ENCODE results near the gene RAD21L1.

RAD21L1 gene

DNA sequence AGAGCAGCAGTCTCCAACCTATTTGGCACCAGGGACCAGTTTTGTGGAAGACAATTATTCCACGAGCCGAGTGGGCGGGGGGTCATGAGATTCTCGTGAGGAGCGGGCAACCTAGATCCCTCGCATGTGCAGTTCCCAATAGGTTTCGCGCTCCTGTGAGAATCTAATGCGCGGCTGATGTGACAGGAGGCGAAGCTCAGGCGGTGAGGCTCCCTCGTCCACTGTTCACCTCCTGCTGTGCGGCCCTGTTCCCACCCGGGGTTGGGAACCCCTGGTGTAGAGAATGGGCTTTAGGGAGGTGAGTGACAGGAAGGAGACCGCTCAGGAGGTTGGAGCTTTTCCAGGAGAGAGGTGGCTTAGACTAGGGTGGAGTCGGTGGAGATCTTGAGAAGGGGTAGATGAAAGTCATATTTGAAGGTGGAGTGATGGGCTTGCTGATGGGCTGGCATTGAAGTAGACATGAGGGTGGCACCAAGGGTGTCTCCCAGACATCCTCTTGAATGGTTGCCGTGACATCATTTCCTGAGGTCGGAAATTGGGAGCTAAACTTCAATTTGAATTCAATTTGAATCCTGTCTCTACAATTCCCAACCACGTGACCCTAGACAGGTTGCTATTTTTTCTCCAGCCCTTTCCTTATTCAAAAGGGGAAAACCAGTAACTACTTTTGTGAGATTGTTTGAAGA, 1.5 kb upstream of the RAD21L1 start:
- in situ Hi-C loops (cut with MboI; ENCODE audit: low pct_unique_long_range_greater_than_20kb, low sequenced_read_pairs, unreplicated experiment): loop anchor here (25.0 kb wide), 1 partner anchor 412 kb away; no protein-coding TSS in a partner anchor
- TF ChIP-seq, protein P1, sequence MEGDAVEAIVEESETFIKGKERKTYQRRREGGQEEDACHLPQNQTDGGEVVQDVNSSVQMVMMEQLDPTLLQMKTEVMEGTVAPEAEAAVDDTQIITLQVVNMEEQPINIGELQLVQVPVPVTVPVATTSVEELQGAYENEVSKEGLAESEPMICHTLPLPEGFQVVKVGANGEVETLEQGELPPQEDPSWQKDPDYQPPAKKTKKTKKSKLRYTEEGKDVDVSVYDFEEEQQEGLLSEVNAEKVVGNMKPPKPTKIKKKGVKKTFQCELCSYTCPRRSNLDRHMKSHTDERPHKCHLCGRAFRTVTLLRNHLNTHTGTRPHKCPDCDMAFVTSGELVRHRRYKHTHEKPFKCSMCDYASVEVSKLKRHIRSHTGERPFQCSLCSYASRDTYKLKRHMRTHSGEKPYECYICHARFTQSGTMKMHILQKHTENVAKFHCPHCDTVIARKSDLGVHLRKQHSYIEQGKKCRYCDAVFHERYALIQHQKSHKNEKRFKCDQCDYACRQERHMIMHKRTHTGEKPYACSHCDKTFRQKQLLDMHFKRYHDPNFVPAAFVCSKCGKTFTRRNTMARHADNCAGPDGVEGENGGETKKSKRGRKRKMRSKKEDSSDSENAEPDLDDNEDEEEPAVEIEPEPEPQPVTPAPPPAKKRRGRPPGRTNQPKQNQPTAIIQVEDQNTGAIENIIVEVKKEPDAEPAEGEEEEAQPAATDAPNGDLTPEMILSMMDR (IDR thresholded peaks at IDR 0.05; ENCODE audit: extremely low read depth, insufficient read depth, missing control alignments): no peak
- DNase-seq (ENCODE audit: low spot score): no peak

DNA sequence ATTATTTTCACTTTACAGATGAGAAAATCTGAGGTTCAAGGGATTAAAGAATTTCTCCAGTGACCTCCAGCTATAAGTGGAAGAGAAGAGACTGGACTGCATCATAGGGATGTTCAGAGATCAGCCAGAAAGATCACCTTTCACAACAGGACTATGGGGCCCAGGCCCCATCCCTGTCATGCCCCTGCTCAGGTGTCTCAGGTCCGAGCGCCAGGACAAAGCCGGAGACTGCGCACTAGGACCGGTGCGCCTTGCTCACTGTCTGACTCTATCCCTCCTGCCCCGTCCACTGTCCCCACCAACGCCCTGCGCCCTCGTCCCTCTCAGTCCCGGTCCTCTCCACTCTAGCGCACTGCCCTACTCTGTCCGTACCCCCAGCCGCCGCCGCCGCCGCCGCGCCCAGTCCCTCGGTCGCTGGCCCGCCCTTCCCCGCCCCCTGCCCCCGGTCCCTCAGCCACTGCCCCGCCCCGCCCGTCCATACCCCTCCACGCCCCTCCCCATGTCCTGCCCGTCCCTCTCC, 521 bp upstream of the RAD21L1 start:
- no peak for DNase-seq (ENCODE audit: low spot score)
- TF ChIP-seq, protein P1 (IDR thresholded peaks at IDR 0.05; ENCODE audit: extremely low read depth, insufficient read depth, missing control alignments): no peak
- in situ Hi-C loops (cut with MboI; ENCODE audit: low pct_unique_long_range_greater_than_20kb, low sequenced_read_pairs, unreplicated experiment): no loop called here

DNA sequence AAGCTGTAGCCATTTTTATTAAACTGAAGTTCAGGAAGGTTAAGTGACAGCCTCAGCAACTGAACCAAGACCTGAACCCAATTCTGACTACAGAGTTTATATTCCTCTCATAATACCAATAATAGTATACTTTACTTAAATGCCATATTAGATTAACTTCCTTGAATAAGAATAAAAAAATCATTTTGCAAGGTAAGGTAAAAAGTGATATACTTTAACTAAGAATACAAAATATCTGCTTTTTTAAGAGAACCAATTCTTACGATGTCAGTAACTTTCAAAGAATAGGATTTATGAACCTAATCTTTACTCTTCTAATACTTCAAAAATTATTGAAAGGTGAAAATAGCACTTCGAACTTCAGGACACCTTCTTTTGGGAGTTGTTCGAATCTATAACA, 3.7 kb downstream of the RAD21L1 start:
- in situ Hi-C loops (cut with MboI; ENCODE audit: low pct_unique_long_range_greater_than_20kb, low sequenced_read_pairs, unreplicated experiment): no loop called here
- DNase-seq (ENCODE audit: low spot score): no peak
- TF ChIP-seq, protein P1 (IDR thresholded peaks at IDR 0.05; ENCODE audit: extremely low read depth, insufficient read depth, missing control alignments): no peak

DNA sequence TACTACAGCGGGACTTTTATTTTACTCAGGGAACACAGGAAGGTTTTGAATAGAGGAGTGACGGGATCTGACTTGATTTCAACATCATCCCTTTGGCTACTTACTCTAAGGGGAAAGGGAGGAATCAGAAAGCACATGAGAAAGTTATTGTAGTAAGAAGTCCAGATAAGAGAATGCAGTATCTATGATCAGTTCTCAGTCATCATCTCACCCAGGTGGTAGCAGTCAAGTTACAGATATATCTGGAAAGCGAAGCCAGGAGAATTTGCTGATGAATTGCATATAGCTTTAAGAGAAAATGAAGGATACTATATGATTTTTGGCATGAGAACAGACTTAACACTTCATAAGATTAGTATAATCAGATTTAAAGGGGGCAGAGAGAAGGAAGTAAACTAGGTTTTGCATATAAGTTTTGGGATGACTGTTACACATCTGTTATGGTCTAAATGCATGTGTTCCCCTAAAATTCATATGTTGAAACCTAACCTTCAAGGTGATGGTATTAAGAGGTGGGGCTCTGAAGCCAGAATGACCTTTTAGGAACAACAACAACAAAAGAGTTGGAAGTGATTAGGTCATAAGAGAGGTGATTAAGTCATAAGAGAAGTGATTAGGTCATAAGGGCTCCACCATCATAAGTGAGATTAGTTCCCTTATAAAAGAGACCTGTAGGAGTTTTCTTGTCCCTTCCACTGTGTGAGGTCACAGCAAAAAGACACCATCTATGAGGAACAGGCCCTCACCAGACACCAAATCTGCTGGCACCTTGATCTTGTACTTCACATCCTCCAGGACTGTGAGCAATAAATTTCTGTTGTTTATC, 6.7 kb downstream of the RAD21L1 start:
- in situ Hi-C loops (cut with MboI; ENCODE audit: low pct_unique_long_range_greater_than_20kb, low sequenced_read_pairs, unreplicated experiment): no loop called here
- TF ChIP-seq, protein P1 (IDR thresholded peaks at IDR 0.05; ENCODE audit: extremely low read depth, insufficient read depth, missing control alignments): no peak
- no peak for DNase-seq (ENCODE audit: low spot score)

DNA sequence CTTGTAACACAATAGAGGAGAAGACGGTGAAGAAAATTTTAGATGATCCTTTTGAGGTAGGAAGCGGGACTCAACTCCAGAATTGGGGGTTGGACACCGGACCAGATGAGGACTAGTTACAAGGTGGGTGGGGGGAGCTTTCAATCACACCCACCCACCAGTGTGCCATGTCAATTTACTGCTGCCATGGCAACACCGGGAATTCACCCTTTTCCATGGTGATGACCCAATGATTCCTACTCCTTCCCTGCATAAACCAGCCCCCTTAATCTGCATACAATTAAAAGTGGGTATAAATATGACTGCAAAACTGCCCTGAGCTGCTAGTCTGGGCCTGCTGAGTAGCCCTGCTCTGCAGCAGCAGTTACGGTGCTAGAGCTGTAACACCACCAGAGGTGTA, 14.7 kb downstream of the RAD21L1 start:
- no peak for DNase-seq (ENCODE audit: low spot score)
- in situ Hi-C loops (cut with MboI; ENCODE audit: low pct_unique_long_range_greater_than_20kb, low sequenced_read_pairs, unreplicated experiment): no loop called here
- TF ChIP-seq, protein P1 (IDR thresholded peaks at IDR 0.05; ENCODE audit: extremely low read depth, insufficient read depth, missing control alignments): no peak

DNA sequence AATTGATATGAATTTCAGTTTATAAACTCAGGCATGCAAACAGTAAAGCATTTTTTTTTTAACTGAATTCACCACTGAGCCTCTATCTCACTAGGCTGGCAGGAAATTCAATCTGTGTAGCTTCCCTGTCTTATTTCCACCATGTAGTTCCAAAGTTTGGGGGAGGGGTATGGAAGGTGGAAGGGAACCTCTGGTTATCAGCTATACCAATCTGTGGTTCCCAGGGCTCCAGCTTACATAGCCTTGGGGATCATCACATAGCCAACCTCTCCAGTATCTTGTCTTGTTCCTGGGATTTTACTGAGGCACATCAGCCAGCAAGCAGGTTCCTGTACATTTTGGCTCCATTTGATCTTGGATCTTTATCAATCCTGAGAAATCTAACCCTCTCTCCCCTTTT, 15.6 kb downstream of the RAD21L1 start:
- TF ChIP-seq, protein P1 (IDR thresholded peaks at IDR 0.05; ENCODE audit: extremely low read depth, insufficient read depth, missing control alignments): no peak
- in situ Hi-C loops (cut with MboI; ENCODE audit: low pct_unique_long_range_greater_than_20kb, low sequenced_read_pairs, unreplicated experiment): no loop called here
- no peak for DNase-seq (ENCODE audit: low spot score)

All from GM13977 (cell line).